ENCODE data around the gene HOXC9.
A peak's percentile ranks its signal among the peaks of the same experiment; 100 is the strongest.

HOXC9 gene

DNA sequence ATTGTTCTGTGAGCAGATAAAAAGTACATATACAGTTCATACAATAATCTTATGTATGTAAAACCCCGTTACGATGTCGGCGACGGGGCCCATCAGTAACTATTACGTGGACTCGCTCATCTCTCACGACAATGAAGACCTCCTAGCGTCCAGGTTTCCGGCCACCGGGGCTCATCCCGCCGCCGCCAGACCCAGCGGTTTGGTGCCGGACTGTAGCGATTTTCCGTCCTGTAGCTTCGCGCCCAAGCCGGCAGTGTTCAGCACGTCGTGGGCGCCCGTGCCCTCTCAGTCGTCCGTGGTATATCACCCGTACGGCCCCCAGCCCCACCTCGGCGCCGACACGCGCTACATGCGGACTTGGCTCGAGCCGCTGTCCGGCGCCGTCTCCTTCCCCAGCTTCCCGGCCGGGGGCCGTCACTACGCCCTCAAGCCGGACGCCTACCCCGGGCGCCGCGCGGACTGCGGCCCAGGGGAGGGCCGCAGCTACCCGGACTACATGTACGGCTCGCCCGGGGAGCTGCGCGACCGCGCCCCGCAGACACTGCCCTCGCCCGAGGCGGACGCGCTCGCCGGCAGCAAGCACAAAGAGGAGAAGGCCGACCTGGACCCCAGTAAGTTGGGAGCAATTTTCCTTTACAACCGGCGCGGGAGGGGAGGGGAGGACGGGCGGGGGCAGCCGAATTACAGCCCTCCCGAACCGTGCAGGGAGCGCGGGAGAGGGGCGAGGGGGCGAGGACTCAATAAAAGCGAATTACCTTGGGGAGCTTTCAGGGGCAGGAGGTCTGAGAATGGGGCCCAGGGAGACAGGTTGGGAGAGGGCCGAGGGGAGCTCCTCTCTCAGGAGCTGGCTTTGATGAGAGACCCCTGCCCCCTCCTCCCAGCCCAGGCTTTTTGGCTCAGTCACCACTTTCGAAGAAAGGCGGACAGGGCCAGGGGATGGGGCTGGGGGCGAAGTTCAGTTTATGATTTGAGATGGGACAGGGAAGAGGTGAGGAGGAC lies at the start of gene HOXC9:
HOXC9 (plus strand) TSS at position 46 of the 999 bp plus-strand sequence; CDS start at position 74, 28 bp downstream.
- peak within 1 kb of the TSS; percentile 64 to 76 for H3K4me3 ChIP-seq
- H3K27ac ChIP-seq: peak within 1 kb of the TSS; percentile 93 to 98
- no peaks in the 10 kb centered on the region for H3K27me3 ChIP-seq
- peaks cover 0 to 74% (median 45%) of the 10 kb centered on the region in 4 donors for H3K4me1 ChIP-seq
- no peaks in the 10 kb centered on the region for H3K9me3 ChIP-seq
- TF ChIP-seq, protein P1, sequence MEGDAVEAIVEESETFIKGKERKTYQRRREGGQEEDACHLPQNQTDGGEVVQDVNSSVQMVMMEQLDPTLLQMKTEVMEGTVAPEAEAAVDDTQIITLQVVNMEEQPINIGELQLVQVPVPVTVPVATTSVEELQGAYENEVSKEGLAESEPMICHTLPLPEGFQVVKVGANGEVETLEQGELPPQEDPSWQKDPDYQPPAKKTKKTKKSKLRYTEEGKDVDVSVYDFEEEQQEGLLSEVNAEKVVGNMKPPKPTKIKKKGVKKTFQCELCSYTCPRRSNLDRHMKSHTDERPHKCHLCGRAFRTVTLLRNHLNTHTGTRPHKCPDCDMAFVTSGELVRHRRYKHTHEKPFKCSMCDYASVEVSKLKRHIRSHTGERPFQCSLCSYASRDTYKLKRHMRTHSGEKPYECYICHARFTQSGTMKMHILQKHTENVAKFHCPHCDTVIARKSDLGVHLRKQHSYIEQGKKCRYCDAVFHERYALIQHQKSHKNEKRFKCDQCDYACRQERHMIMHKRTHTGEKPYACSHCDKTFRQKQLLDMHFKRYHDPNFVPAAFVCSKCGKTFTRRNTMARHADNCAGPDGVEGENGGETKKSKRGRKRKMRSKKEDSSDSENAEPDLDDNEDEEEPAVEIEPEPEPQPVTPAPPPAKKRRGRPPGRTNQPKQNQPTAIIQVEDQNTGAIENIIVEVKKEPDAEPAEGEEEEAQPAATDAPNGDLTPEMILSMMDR (IDR thresholded peaks at IDR 0.05): no peak
- no peak for DNase-seq
- intact Hi-C loops (cut with DNase I; ENCODE audit: low total_unique reads): no loop called here
- H3K36me3 ChIP-seq: no peaks in the 10 kb centered on the region

DNA sequence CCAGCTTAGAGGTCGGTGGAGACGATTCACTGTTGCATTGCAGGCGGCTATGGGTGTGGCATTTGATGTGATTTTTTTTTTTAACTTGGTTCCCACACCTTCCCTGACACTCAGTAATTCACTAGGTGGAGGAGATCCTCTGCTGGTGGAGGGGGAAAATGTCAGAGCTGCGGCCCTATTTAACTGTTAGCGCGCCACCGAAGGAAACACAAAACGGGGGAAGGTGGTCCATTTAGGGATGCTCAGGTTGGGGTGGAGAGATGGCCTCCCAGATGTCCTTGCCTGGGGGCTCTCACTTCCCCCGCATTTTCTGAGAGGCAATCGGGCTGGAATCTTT lies 49.6 kb upstream of the HOXC9 start:
- H3K9me3 ChIP-seq: no peaks in the 10 kb centered on the region
- no peak overlapping the region for H3K27ac ChIP-seq
- H3K36me3 ChIP-seq: no peaks in the 10 kb centered on the region
- no peak overlapping the region for H3K4me3 ChIP-seq
- peaks cover 5 to 59% of the 10 kb centered on the region in 2 donors for H3K27me3 ChIP-seq
- intact Hi-C loops (cut with DNase I; ENCODE audit: low total_unique reads): no loop called here
- DNase-seq: no peak
- H3K4me1 ChIP-seq: peaks cover 0 to 17% (median 8%) of the 10 kb centered on the region in 4 donors
- TF ChIP-seq, protein P1 (IDR thresholded peaks at IDR 0.05): no peak

DNA sequence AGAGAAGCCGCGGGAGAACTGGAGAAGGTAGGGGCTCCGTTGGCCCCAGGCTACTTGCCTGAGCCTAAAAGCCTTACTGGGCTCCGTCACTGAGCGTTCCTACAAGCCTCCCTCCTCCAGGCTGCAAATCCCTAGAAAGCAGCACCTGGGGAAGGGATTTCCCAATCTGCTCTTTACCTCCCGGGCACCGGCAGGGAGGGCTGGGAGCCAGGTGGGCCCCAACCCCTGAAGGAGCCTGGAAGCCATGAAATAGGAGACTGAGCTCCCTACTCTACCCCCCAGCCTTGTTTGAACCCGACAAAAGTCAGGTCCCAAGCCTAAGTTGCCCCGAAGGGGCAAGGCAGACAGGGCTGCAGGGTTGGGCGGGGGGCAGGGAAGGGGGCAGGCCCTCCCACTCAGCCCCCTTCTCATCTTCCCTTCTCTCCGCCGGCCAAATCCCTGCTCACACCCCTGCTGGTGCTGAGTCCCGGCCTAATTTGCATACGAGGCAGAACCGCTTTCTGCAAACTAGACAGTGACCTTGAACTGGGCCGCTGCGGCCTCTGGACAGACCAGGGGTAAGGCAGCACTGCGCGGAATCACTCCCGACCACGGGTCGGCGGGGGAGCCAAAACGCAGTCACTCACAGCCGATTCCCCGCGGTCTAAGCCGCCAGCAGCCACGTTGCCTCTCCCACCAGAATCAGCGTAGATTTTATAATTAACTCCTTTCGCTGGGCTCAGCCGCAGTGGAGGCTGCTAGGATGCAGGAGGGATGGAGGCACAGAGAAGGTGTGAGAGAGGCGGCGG lies 49.0 kb upstream of the HOXC9 start:
- H3K4me3 ChIP-seq: no peak overlapping the region
- TF ChIP-seq, protein P1 (IDR thresholded peaks at IDR 0.05): no peak
- H3K4me1 ChIP-seq: peaks cover 0 to 19% (median 9%) of the 10 kb centered on the region in 4 donors
- peaks cover 5 to 59% of the 10 kb centered on the region in 2 donors for H3K27me3 ChIP-seq
- H3K9me3 ChIP-seq: no peaks in the 10 kb centered on the region
- no peak overlapping the region for H3K27ac ChIP-seq
- peak in 1 of 2 donors; percentile 57 for DNase-seq
- intact Hi-C loops (cut with DNase I; ENCODE audit: low total_unique reads): no loop called here
- no peaks in the 10 kb centered on the region for H3K36me3 ChIP-seq

DNA sequence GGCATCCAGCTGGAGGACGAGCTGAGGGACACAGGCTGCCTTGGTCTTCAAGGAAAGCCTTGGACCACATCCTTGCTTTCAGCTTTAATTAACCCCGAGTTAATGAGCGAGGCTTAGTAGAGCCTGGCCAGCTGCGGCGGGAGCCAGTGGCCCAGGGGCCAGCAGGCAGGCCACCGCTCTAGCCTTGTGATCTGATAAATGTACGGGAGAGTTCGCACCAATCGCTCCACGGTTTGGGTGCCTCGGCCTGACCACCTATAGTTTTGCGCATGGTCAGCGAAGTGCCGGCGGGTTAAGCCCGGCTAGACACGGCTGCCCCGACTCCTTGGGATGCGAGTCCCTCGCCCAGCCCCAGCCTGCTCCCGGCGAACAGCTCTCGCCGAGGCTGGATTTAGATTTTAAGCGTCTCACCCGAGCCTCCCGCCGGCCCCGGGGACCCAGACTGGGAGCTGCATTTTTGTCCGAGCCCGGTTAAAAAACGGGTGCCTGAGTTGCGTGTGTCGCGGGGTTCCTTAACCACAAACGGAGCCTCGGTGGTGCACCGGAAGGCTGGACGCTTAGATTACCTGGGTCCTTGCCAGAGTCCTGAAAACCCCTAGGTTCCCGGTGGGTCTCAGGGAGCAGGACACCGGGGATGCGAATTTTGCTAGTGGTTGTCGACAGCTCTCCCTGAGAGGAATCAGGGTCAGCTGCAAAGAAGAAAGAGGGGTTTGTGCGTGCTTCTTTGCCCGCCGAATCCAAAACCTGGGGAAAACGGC lies 48.2 kb upstream of the HOXC9 start:
- H3K36me3 ChIP-seq: no peaks in the 10 kb centered on the region

More for the DNA sequence above, 48.2 kb upstream of the HOXC9 start:
- Histone ChIP-seq H3K4me1 (peaks cover 0 to 19% (median 10%) of the 10 kb centered on the region in 4 donors), H3K9me3 (no peaks in the 10 kb centered on the region), H3K27me3 (peaks cover 5 to 65% of the 10 kb centered on the region in 2 donors), H3K27ac (no peak overlapping the region), H3K4me3 (no peak overlapping the region)
- peak in 1 of 2 donors; percentile 49 for DNase-seq
- intact Hi-C loops (cut with DNase I; ENCODE audit: low total_unique reads): no loop called here
- TF ChIP-seq, protein P1 (IDR thresholded peaks at IDR 0.05): no peak

Data from tibial artery (tissue), 4 donors.